ENCODE data around the gene RANBP1. TPM values are rescaled to one million over a fixed set of nuclear protein-coding genes. Genes with fewer than 3 reads are reported as not detected.

Gene RANBP1
- total and polyA plus RNA-seq, 8 donors: 63.7 to 184 (median 147) TPM

DNA sequence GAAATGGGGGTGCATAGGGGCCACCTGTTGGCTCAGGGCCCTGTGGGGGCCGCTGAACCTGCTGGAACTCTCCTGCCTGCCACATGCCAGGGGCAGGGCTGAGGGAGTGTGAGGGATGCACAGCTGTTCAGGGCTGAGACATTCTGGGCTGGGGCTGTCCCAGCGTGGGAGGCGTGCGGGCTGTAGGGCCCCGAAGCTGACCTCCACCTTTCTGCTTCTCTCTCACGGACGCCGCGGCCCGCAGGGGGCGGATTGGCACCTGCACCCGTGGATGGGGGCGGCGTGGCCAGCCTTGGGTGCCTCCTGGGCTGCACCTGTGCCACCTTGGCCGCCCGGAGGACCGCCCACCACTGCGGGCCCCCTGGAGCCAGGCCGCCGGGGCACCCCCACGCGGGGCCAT is 30.9 kb downstream of the RANBP1 start:
- TF ChIP-seq, protein P1, sequence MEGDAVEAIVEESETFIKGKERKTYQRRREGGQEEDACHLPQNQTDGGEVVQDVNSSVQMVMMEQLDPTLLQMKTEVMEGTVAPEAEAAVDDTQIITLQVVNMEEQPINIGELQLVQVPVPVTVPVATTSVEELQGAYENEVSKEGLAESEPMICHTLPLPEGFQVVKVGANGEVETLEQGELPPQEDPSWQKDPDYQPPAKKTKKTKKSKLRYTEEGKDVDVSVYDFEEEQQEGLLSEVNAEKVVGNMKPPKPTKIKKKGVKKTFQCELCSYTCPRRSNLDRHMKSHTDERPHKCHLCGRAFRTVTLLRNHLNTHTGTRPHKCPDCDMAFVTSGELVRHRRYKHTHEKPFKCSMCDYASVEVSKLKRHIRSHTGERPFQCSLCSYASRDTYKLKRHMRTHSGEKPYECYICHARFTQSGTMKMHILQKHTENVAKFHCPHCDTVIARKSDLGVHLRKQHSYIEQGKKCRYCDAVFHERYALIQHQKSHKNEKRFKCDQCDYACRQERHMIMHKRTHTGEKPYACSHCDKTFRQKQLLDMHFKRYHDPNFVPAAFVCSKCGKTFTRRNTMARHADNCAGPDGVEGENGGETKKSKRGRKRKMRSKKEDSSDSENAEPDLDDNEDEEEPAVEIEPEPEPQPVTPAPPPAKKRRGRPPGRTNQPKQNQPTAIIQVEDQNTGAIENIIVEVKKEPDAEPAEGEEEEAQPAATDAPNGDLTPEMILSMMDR (IDR thresholded peaks at IDR 0.05): no peak
- intact Hi-C loops (cut with DNase I): no loop called here
- Histone ChIP-seq H3K27ac (no peak overlapping the region), H3K36me3 (peaks cover 0 to 34% of the 10 kb centered on the region in 2 donors), H3K9me3 (no peaks in the 10 kb centered on the region), H3K27me3 (no peaks in the 10 kb centered on the region), H3K4me3 (no peak overlapping the region), H3K4me1 (no peaks in the 10 kb centered on the region)
- DNase-seq (no peak), ATAC-seq (no peak)

DNA sequence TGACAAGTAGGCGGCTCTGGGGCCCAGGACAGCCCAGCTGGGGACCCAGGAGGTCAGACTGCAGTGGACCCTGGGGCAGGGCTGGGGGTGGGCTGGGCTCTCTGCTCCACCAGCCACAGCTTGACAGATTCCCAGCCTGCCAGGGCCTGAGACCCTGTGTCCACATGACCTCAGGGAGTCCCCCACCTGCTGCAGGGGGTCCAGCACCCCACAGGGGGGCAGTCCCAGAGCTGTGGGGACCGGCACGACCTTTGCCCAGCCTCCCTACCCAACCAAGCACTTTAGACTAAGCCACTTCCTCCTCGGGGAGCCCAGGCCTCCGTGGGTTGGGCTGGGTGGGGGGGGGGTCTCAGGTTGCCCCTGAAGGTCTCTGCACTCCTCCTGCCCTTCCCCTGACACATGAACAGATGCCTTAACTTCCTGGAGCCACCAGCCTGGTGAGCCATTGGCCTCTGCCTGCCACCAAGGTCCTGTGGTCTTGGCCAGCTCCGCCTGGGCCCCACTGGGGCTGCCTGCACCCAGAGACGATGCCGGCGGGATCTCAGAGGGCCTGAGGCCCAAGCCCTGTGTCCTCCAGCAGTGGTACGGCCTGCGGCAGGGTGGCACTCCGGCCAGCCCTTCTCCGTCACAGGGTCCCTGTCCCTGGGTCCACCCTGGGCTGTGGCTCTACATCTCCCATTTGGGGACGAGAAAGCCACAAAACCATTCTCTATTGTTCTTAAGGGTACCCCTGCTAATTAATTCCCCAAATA is 31.5 kb downstream of the RANBP1 start:
- TF ChIP-seq, protein P1 (IDR thresholded peaks at IDR 0.05): no peak
- no peak overlapping the region for H3K27ac ChIP-seq
- H3K4me1 ChIP-seq: no peaks in the 10 kb centered on the region
- no peaks in the 10 kb centered on the region for H3K27me3 ChIP-seq
- no peak overlapping the region for H3K4me3 ChIP-seq
- ATAC-seq (no peak), DNase-seq (no peak)
- peaks cover 0 to 31% of the 10 kb centered on the region in 2 donors for H3K36me3 ChIP-seq
- H3K9me3 ChIP-seq: no peaks in the 10 kb centered on the region
- intact Hi-C loops (cut with DNase I): no loop called here

DNA sequence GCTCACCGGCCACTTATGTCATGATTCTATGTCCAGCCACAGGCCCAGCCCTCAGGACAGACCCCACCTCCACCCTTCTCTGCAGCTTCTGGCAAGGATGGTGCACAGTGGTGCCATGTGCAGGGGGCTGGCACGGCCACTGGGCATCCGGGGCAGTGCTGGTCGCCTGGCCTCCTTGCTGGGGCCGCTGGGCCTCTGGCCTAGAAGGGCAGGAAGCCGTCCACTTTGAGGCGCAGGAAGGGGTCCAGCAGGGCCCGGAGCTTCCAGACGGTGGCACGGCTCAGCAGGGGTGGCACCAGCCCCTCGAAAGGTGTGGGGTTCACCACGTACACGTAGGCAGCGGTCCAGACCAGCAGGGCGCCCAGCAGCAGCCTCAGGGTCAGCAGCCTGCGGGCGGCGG is 32.5 kb downstream of the RANBP1 start:
- DNase-seq: no peak
- Histone ChIP-seq H3K27me3 (no peaks in the 10 kb centered on the region), H3K4me1 (no peaks in the 10 kb centered on the region), H3K4me3 (no peak overlapping the region), H3K9me3 (no peaks in the 10 kb centered on the region), H3K36me3 (peaks cover 0 to 21% of the 10 kb centered on the region in 2 donors), H3K27ac (no peak overlapping the region)
- intact Hi-C loops (cut with DNase I): no loop called here
- no peak for ATAC-seq
- TF ChIP-seq, protein P1 (IDR thresholded peaks at IDR 0.05): no peak

DNA sequence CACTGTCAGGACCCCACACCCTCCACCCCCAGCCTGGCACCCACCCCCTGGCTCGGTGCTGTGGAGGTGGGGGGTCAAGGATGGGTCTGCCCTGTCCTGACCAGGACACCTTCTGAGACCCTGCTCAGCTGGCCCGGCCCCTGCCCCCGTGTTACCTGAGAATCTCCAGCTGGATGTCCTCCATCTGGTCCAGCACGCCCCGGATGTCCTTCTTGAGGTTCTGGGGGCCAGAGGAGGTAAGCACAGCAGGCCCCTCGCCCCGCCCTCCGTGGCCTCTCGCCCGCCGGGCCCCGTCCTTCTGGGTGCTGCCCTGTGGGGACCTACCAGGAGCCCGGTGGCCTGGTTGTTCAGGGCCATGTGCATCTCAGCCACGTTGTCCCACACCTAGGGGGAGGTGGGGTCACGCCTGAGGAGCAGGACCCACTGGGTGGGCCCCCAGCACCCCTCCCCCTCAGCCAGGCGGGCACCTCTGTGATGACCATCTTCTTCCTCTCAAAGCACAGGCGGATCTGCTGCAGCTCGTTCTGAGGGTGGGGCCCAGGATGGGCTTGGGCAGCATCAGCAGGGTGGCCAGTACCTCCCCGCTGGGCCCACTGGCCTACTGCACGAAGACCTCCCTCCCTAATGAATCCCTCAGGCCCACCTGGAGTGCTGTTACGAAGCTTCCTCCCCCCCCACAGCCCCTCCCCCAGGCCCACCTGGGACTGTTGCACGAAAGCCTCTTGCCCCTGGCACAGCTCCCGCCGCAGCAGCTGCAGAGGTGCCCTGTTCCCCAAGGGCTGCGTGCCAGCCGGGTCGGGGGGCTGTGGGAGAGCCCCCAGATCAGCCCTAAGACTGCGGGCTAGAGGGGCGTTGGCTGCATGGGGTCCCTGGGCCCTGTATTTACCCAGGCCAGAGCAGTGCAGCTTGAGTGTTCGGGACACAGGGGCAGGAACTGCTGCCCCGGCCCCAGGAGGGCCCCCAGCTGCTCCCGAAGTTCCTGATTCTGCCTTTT is 33.6 kb downstream of the RANBP1 start:
- no peak overlapping the region for H3K27ac ChIP-seq
- DNase-seq (no peak), ATAC-seq (no peak)
- no peaks in the 10 kb centered on the region for H3K9me3 ChIP-seq
- intact Hi-C loops (cut with DNase I): loop anchor here in 1 of 2 donors (10.0 kb wide), 1 partner anchor 135 kb away; no protein-coding TSS in a partner anchor
- H3K27me3 ChIP-seq: peaks cover 0 to 10% of the 10 kb centered on the region in 2 donors
- H3K4me1 ChIP-seq: no peaks in the 10 kb centered on the region
- H3K4me3 ChIP-seq: no peak overlapping the region
- TF ChIP-seq, protein P1 (IDR thresholded peaks at IDR 0.05): no peak
- peaks cover 0 to 12% of the 10 kb centered on the region in 2 donors for H3K36me3 ChIP-seq

Measured in left lung (tissue), 10 donors.